Mesenteric fat pad (tissue), 1 donor: ENCODE data around the gene MGA. TPM values are rescaled to one million over a fixed set of nuclear protein-coding genes. Genes with fewer than 3 reads are reported as not detected.

ENCODE experiments used
- microRNA-seq: library from miRNA; unstranded; fragments of <30 nt; microRNA quantifications from one replicate; pipeline ENCODE4 v1.2.0, GENCODE V29; 2020; ENCODE audit warnings: borderline number of aligned reads
- total RNA-seq: library from RNA; stranded (reverse); fragmentation: NEBNext Ultra II Directional; extraction: Animal tissue kit (Norgen Biotek cat#: 25700); gene quantifications from one replicate; pipeline ENCODE4 v1.2.1, GENCODE V29; 2021
- donor health status: DM: yes; HTN: yes; CAD: no.

Gene MGA
- total RNA-seq, 1 donor from 2014 or later: 32.9 TPM

Small RNA genes lying within 50 kb of the gene (microRNA-seq; reads per million reads assigned to microRNA genes)
- not detected for gene MIR626

Other genes starting within 250 kb of the MGA start
- gene RTF1, start 243.3 kb upstream of the MGA start, total RNA-seq: 26.8 TPM
- gene ITPKA, start 166.5 kb upstream of the MGA start, total RNA-seq: 0.16 TPM
- gene LTK, start 146.6 kb upstream of the MGA start, total RNA-seq: 0.77 TPM
- 26.7 TPM for gene RPAP1, start 116.1 kb upstream of the MGA start, total RNA-seq
- 63.4 TPM for gene TYRO3, start 101.2 kb upstream of the MGA start, total RNA-seq
- 21.2 TPM for gene MAPKBP1, start 114.1 kb downstream of the MGA start, total RNA-seq
- gene JMJD7, start 167.7 kb downstream of the MGA start, total RNA-seq: 7.7 TPM
- 4.3 TPM for gene PLA2G4B, start 178.4 kb downstream of the MGA start, total RNA-seq
- 1.6 TPM for gene SPTBN5, start 233.6 kb downstream of the MGA start, total RNA-seq